ENCODE measurements around the gene PTPRN.

GRCh38 chr2:219272356-219272755 is 36.8 kb downstream of the PTPRN start:
- no peak for TF ChIP-seq EZH2 (IDR thresholded peaks at IDR 0.05; ENCODE audit: borderline replicate concordance, low read length)
- TF ChIP-seq, protein P1, sequence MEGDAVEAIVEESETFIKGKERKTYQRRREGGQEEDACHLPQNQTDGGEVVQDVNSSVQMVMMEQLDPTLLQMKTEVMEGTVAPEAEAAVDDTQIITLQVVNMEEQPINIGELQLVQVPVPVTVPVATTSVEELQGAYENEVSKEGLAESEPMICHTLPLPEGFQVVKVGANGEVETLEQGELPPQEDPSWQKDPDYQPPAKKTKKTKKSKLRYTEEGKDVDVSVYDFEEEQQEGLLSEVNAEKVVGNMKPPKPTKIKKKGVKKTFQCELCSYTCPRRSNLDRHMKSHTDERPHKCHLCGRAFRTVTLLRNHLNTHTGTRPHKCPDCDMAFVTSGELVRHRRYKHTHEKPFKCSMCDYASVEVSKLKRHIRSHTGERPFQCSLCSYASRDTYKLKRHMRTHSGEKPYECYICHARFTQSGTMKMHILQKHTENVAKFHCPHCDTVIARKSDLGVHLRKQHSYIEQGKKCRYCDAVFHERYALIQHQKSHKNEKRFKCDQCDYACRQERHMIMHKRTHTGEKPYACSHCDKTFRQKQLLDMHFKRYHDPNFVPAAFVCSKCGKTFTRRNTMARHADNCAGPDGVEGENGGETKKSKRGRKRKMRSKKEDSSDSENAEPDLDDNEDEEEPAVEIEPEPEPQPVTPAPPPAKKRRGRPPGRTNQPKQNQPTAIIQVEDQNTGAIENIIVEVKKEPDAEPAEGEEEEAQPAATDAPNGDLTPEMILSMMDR (IDR thresholded peaks at IDR 0.05; ENCODE audit: low read length) = no peak
